Psoas muscle (tissue), 8 donors: ENCODE results near the gene CSF2. TPM values are rescaled to one million over a fixed set of nuclear protein-coding genes. Genes with fewer than 3 reads are reported as not detected.
"Not testable (repeated sequence)": the region's sequence is repeated elsewhere in the genome, so short reads cannot be mapped to it uniquely, and the experiment has no call there.

Experiments
- ATAC-seq, 4 donors: fragments of 200-7000 bp; cut with Tn5 transposase; one replicate each; pipeline ENCODE4 v1.9.1; 2020; ENCODE audit warnings: moderate library complexity in 3 of 4, mild to moderate bottlenecking in 2 of 4
- DNase-seq, 2 donors: peaks; one replicate each; pipeline ENCODE4 v3.0.0-alpha.2; 2020
- H3K27ac ChIP-seq: fragments of 200-600 bp; one replicate; pipeline ENCODE4 v1.8.0; 2022
- H3K27me3 ChIP-seq, 3 donors: fragments of 200-600 bp in 1 of 3; one replicate each; pipeline versions ENCODE4 v1.6.1 to v1.8.0; 2013 to 2022; ENCODE audit warnings: low read length in 2 of 3, mild to moderate bottlenecking in 2 of 3, moderate library complexity in 1 of 3; ENCODE audit not compliant: insufficient read depth in 3 of 3
- H3K36me3 ChIP-seq, 2 donors: fragments of 200-600 bp in 1 of 2; one replicate each; pipeline versions ENCODE4 v1.6.1 to v1.8.0; 2013 to 2022; ENCODE audit warnings: low read depth in 1 of 2, mild to moderate bottlenecking in 1 of 2, moderate library complexity in 1 of 2; ENCODE audit not compliant: insufficient read depth in 1 of 2
- H3K4me1 ChIP-seq: fragments of 200-600 bp; one replicate; pipeline ENCODE4 v1.8.0; 2022
- H3K4me3 ChIP-seq: fragments of 200-600 bp; one replicate; pipeline ENCODE4 v1.8.0; 2022; ENCODE audit warnings: mild to moderate bottlenecking
- H3K9me3 ChIP-seq: fragments of 200-600 bp; one replicate; pipeline ENCODE4 v1.8.0; 2022
- CTCF ChIP-seq: fragments of 200-600 bp; IDR thresholded peaks from one replicate; pipeline ENCODE4 v1.8.0; 2022; ENCODE audit warnings: antibody characterized with exemption
- WGBS, 3 donors: extraction: QIAGEN DNeasy Blood & Tissue Kit; methylation state at CpG; one replicate each; pipeline versions ENCODE4 v1.1.6 to v1.1.7; 2013; 5-methylcytosine and 5-hydroxymethylcytosine counted together
- intact Hi-C, 2 donors: fragments of 100-400 bp; cut with DNase I; formaldehyde crosslinking; loops; one replicate each; pipeline versions ENCODE4 v1.11.0 to v1.14.2; 2022
- polyA plus RNA-seq, 3 donors: library from polyadenylated mRNA; stranded (reverse); fragments of 200-250 nt; gene quantifications; one replicate each; pipeline ENCODE4 v1.2.3, GENCODE V29; 2013
- total RNA-seq, 4 donors: library from RNA; stranded (reverse); fragmentation: NEBNext Ultra II Directional in 2 of 4; extraction: Animal tissue kit (Norgen Biotek cat#: 25700) in 2 of 4; gene quantifications; one replicate each; pipeline versions ENCODE4 v1.2.1 to v1.2.4, GENCODE V29; 2021 to 2023
- donor health status: healthy with polysubstance abuse.
- donor health status: DM: no; HTN: no; CAD: no; lungs with moderate emphysema.
- donor health status: Bipolar disorder and iron deficiency.
- donor health status: healthy.
- donor health status: DM: yes; HTN: yes; CAD: no.
- donor health status: DM: no; HTN: no; CAD: no.
- donor health status: DM: no; HTN: no; CAD: no.
- donor health status: DM: yes; HTN: yes; CAD: no.

The CSF2 gene
- total and polyA plus RNA-seq, 7 donors = 0.14 TPM; not detected in 6

GRCh38 chr5:132103332-132103951 is 29.9 kb downstream of the CSF2 start:
- ATAC-seq = peak; percentile 40 to 68 (median 58)
- no peak overlapping the region for H3K27ac ChIP-seq

GRCh38 chr5:132103969-132104391 is 30.4 kb downstream of the CSF2 start:
- peak in 1 of 4 donors; percentile 33 for ATAC-seq
- H3K27ac ChIP-seq = no peak overlapping the region
- WGBS, 3 donors = 67 to 82% (median 81%) methylated on average over 6 of the region's 6 CpGs
- no peak for DNase-seq
- no peaks in the 10 kb centered on the region for H3K36me3 ChIP-seq
- no peaks in the 10 kb centered on the region for H3K9me3 ChIP-seq
- H3K4me1 ChIP-seq = peaks cover 4% of the 10 kb centered on the region
- H3K4me3 ChIP-seq = no peak overlapping the region
- TF ChIP-seq CTCF = no peak
- intact Hi-C loops = no loop called here
- H3K27me3 ChIP-seq = no peaks in the 10 kb centered on the region

More at GRCh38 chr5:132103332-132103951, 29.9 kb downstream of the CSF2 start:
- DNase-seq = peak; percentile 81 to 84
- H3K27me3 ChIP-seq = no peaks in the 10 kb centered on the region
- H3K36me3 ChIP-seq = no peaks in the 10 kb centered on the region
- no peaks in the 10 kb centered on the region for H3K9me3 ChIP-seq
- intact Hi-C loops = no loop called here
- no peak for TF ChIP-seq CTCF
- H3K4me1 ChIP-seq = peaks cover 4% of the 10 kb centered on the region
- H3K4me3 ChIP-seq = no peak overlapping the region

GRCh38 chr5:132104556-132104955 is 31.0 kb downstream of the CSF2 start:
- Histone ChIP-seq H3K9me3 (no peaks in the 10 kb centered on the region), H3K27me3 (no peaks in the 10 kb centered on the region), H3K27ac (no peak overlapping the region), H3K4me1 (peaks cover 4% of the 10 kb centered on the region), H3K36me3 (no peaks in the 10 kb centered on the region), H3K4me3 (no peak overlapping the region)
- ATAC-seq (no peak), DNase-seq (no peak)
- no peak for TF ChIP-seq CTCF
- intact Hi-C loops = no loop called here

- no peak overlapping the region for H3K27ac ChIP-seq
- no peaks in the 10 kb centered on the region for H3K36me3 ChIP-seq
- intact Hi-C loops = no loop called here
- no peaks in the 10 kb centered on the region for H3K9me3 ChIP-seq
- 90 to 95% (median 92%) methylated on average over 3 of the region's 3 CpGs for WGBS, 3 donors
- no peaks in the 10 kb centered on the region for H3K27me3 ChIP-seq
- no peak for DNase-seq
- no peak for ATAC-seq
- H3K4me1 ChIP-seq = peaks cover 4% of the 10 kb centered on the region
- no peak overlapping the region for H3K4me3 ChIP-seq
- TF ChIP-seq CTCF = no peak
Observed at GRCh38 chr5:132105688-132106087, 32.1 kb downstream of the CSF2 start.

GRCh38 chr5:132108495-132108894 is 34.9 kb downstream of the CSF2 start:
- H3K36me3 ChIP-seq, ATAC-seq, H3K4me3 ChIP-seq, H3K27ac ChIP-seq, H3K9me3 ChIP-seq, DNase-seq, intact Hi-C loops, H3K27me3 ChIP-seq, H3K4me1 ChIP-seq: not testable (repeated sequence)
- 94 to 100% (median 94%) methylated on average over 1 of the region's 1 CpG for WGBS, 3 donors

GRCh38 chr5:132108957-132109356 is 35.4 kb downstream of the CSF2 start:
- DNase-seq, H3K27me3 ChIP-seq, ATAC-seq, H3K9me3 ChIP-seq, H3K4me1 ChIP-seq, H3K36me3 ChIP-seq, H3K27ac ChIP-seq, intact Hi-C loops, H3K4me3 ChIP-seq: not testable (repeated sequence)
- WGBS, 3 donors = 90 to 94% (median 92%) methylated on average over 2 to 4 of the region's 4 CpGs
